Hematopoietic multipotent progenitor cell treated with erythropoietin and hydrocortisone succinate and interleukin-3 and kit ligand, for 4 days (in vitro differentiated cells): ENCODE data around the gene EPS8.

Experiments used
- DNase-seq: peaks from one replicate; pipeline ENCODE4 v3.0.0-alpha.2; 2015

EPS8 gene

GRCh38 chr12:15789220-15790171, at the start of gene EPS8:
TSS of gene EPS8 (minus strand) at chr12:15789388. CDS start at chr12:15682951, 106,437 bp downstream.
- DNase-seq, result peak; percentile 94

- DNase-seq, result no peak
These were observed 48.1 kb upstream of the EPS8 start for GRCh38 chr12:15837141-15837790.

- no peak for DNase-seq
These were observed 45.4 kb upstream of the EPS8 start for GRCh38 chr12:15834575-15834974.

GRCh38 chr12:15831315-15831978, 42.3 kb upstream of the EPS8 start:
- DNase-seq, result no peak

- no peak for DNase-seq
These were observed 41.4 kb upstream of the EPS8 start for GRCh38 chr12:15830538-15830937.

- DNase-seq, result no peak
These were observed 40.8 kb upstream of the EPS8 start for GRCh38 chr12:15829949-15830348.

- DNase-seq, result no peak
These were observed 40.1 kb upstream of the EPS8 start for GRCh38 chr12:15829255-15829654.

- DNase-seq, result no peak
These were observed 37.9 kb upstream of the EPS8 start for GRCh38 chr12:15827136-15827535.

GRCh38 chr12:15824516-15824915, 35.3 kb upstream of the EPS8 start:
- no peak for DNase-seq

- no peak for DNase-seq
These were observed 34.4 kb upstream of the EPS8 start for GRCh38 chr12:15823360-15824128.

GRCh38 chr12:15819644-15820437, 30.7 kb upstream of the EPS8 start:
- no peak for DNase-seq

GRCh38 chr12:15818418-15818817, 29.2 kb upstream of the EPS8 start:
- DNase-seq, result no peak

GRCh38 chr12:15815730-15816129, 26.5 kb upstream of the EPS8 start:
- DNase-seq, result no peak

- DNase-seq, result no peak
These were observed 22.3 kb upstream of the EPS8 start for GRCh38 chr12:15811214-15812127.

- no peak for DNase-seq
These were observed 19.5 kb upstream of the EPS8 start for GRCh38 chr12:15808652-15809051.

- no peak for DNase-seq
These were observed 19.1 kb upstream of the EPS8 start for GRCh38 chr12:15808250-15808649.

GRCh38 chr12:15806826-15807225, 17.6 kb upstream of the EPS8 start:
- no peak for DNase-seq

- DNase-seq, result no peak
These were observed 12.9 kb upstream of the EPS8 start for GRCh38 chr12:15801770-15802744.

- no peak for DNase-seq
These were observed 11.1 kb upstream of the EPS8 start for GRCh38 chr12:15800278-15800677.

- DNase-seq, result no peak
These were observed 8.6 kb upstream of the EPS8 start for GRCh38 chr12:15797818-15798217.
